SK-N-SH (cell line): ENCODE measurements around the gene CNTD1. TPM values are rescaled to one million over a fixed set of nuclear protein-coding genes. Genes with fewer than 3 reads are reported as not detected.

Experiments
- CTCF ChIA-PET: fragments of 300-600, 350-600 bp; formaldehyde crosslinking; extraction: SDS; loops from one replicate; lab custom pipeline; 2021; lab: Yijun Ruan, JAX
- POLR2A ChIA-PET: fragments of 350-600 bp; sonication (Branson Sonifier 250); formaldehyde crosslinking; extraction: SDS; loops from one replicate; lab custom pipeline; 2020; ENCODE audit warnings: antibody characterized with exemption, inconsistent platforms; lab: Yijun Ruan, JAX
- DNase-seq: peaks from one replicate; pipeline ENCODE4 v3.0.0; 2012
- H2AFZ ChIP-seq: fragments of 200-600 bp; sonication (generic); 2 replicates; pipeline ENCODE4 v1.8.1; 2016; ENCODE audit warnings: antibody characterized with exemption, mild to moderate bottlenecking, low read depth
- H3F3A ChIP-seq: fragments of 200-600 bp; sonication (generic); replicated peaks from 2 replicates; pipeline ENCODE3; 2016; ENCODE audit warnings: antibody characterized with exemption, mild to moderate bottlenecking; ENCODE audit not compliant: insufficient read depth
- H3K27ac ChIP-seq, 2 experiments: fragments of 200-500 bp in 1 of 2; fragments of 200-600 bp in 1 of 2; sonication (Bioruptor generic) in 1 of 2; sonication (generic), shearing (Covaris generic) in 1 of 2; 2 replicates each; pipeline versions ENCODE4 v1.5.1 to v1.6.1; 2014 to 2016; ENCODE audit warnings: low read depth in 2 of 2, inconsistent platforms in 1 of 2, low read length in 1 of 2, mild to moderate bottlenecking in 1 of 2, mixed read lengths in 1 of 2
- H3K27me3 ChIP-seq: fragments of 200-600 bp; sonication (generic), shearing (Covaris generic); 2 replicates; pipeline ENCODE4 v1.6.1; 2016; ENCODE audit warnings: mixed run types; ENCODE audit not compliant: insufficient read depth
- H3K36me3 ChIP-seq, 2 experiments: fragments of 200-500 bp in 1 of 2; fragments of 200-600 bp in 1 of 2; sonication (Bioruptor generic) in 1 of 2; sonication (generic) in 1 of 2; replicated peaks in 1 of 2; 2 replicates each; pipeline versions ENCODE3 to v1.5.1; 2014 to 2016; ENCODE audit warnings: low read length in 1 of 2, mild to moderate bottlenecking in 1 of 2; ENCODE audit not compliant: insufficient read depth in 2 of 2, control insufficient read depth in 1 of 2
- H3K4me1 ChIP-seq, 2 experiments: fragments of 200-500 bp in 1 of 2; fragments of 200-600 bp in 1 of 2; sonication (Bioruptor generic) in 1 of 2; sonication (generic), shearing (Covaris generic) in 1 of 2; 2 replicates each; pipeline versions ENCODE4 v1.5.1 to v1.6.1; 2014 to 2016; ENCODE audit warnings: low read depth in 1 of 2, low read length in 1 of 2, mixed run types in 1 of 2; ENCODE audit not compliant: insufficient read depth in 2 of 2, control insufficient read depth in 1 of 2
- H3K4me2 ChIP-seq: fragments of 200-600 bp; sonication (generic), shearing (Covaris generic); 2 replicates; pipeline ENCODE4 v1.6.1; 2017; ENCODE audit warnings: mixed run types
- H3K4me3 ChIP-seq, 2 experiments: fragments of 200-500 bp in 1 of 2; fragments of 200-600 bp in 1 of 2; sonication (Bioruptor generic) in 1 of 2; sonication (generic), shearing (Covaris generic) in 1 of 2; 2 replicates each; pipeline versions ENCODE4 v1.5.1 to v1.8.1; 2014 to 2016; ENCODE audit warnings: low read depth in 2 of 2, inconsistent platforms in 1 of 2, low read length in 1 of 2, mild to moderate bottlenecking in 1 of 2, mixed read lengths in 1 of 2, moderate library complexity in 1 of 2
- H3K79me2 ChIP-seq: fragments of 200-600 bp; sonication (generic); 2 replicates; pipeline ENCODE4 v1.8.1; 2017; ENCODE audit warnings: mild to moderate bottlenecking; ENCODE audit not compliant: insufficient read depth
- H3K9ac ChIP-seq: fragments of 200-600 bp; sonication (generic); 2 replicates; pipeline ENCODE4 v1.6.1; 2017; ENCODE audit warnings: mixed run types
- H3K9me2 ChIP-seq: fragments of 200-600 bp; sonication (generic); 2 replicates; pipeline ENCODE4 v1.6.1; 2017; ENCODE audit warnings: mixed run types
- H3K9me3 ChIP-seq: fragments of 200-600 bp; sonication (generic); 2 replicates; pipeline ENCODE4 v1.6.1; 2017; ENCODE audit warnings: mixed run types, mild to moderate bottlenecking, moderate library complexity
- H4K20me1 ChIP-seq: fragments of 200-600 bp; sonication (generic); 2 replicates; pipeline ENCODE4 v1.6.1; 2017; ENCODE audit warnings: mild to moderate bottlenecking, mixed run types; ENCODE audit not compliant: insufficient read depth
- EZH2phosphoT487 ChIP-seq: fragments of 200-600 bp; sonication (generic); IDR thresholded peaks from 2 replicates; pipeline ENCODE4 v1.6.1; 2017; ENCODE audit warnings: low read depth, mixed run types, mild to moderate bottlenecking, antibody characterized with exemption, moderate library complexity, borderline replicate concordance
- FOSL2 ChIP-seq: IDR thresholded peaks from 2 replicates; pipeline ENCODE4 v1.4.0; 2012; ENCODE audit warnings: low read depth, mild to moderate bottlenecking, moderate library complexity, borderline replicate concordance
- JUND ChIP-seq: IDR thresholded peaks from 2 replicates; pipeline ENCODE4 v1.4.0; 2012
- NRF1 ChIP-seq: IDR thresholded peaks from 2 replicates; pipeline ENCODE4 v1.6.1; 2012; ENCODE audit warnings: low read depth, mild to moderate bottlenecking, low read length
- POLR2AphosphoS5 ChIP-seq: IDR thresholded peaks from 2 replicates; pipeline ENCODE4 v1.6.1; 2012; ENCODE audit warnings: low read depth, low read length
- RCOR1 ChIP-seq: fragments of 150-350 bp; IDR thresholded peaks from 2 replicates; pipeline ENCODE4 v1.6.1; 2017; ENCODE audit warnings: antibody characterized with exemption, low read length
- RFX5 ChIP-seq: IDR thresholded peaks from 2 replicates; pipeline ENCODE4 v1.6.1; 2012; ENCODE audit warnings: mild to moderate bottlenecking, improper control_type of control experiment, low read length
- TAF1 ChIP-seq: IDR thresholded peaks from 2 replicates; pipeline ENCODE4 v1.6.1; 2012; ENCODE audit warnings: low read depth, mild to moderate bottlenecking, low read length, moderate library complexity, borderline replicate concordance
- TCF12 ChIP-seq: IDR thresholded peaks from 2 replicates; pipeline ENCODE4 v1.4.0; 2012
- YY1 ChIP-seq: IDR thresholded peaks from 2 replicates; pipeline ENCODE4 v1.4.0; 2012; ENCODE audit warnings: low read depth, mild to moderate bottlenecking
- WGBS: methylation state at CpG from one replicate; pipeline ENCODE4 v1.1.6; 2017; ENCODE audit warnings: low lambda C conversion rate; 5-methylcytosine and 5-hydroxymethylcytosine counted together
- polyA plus RNA-seq, 3 experiments: library from polyadenylated mRNA; depleted of rRNA; stranded (reverse); fragments of >200 nt; gene quantifications; 2 replicates each; pipeline ENCODE4 v1.2.3, GENCODE V29; 2012
- TF ChIP-seq, protein P1 (sequence below): fragments of 150-350 bp; IDR thresholded peaks from 2 replicates; pipeline ENCODE4 v1.6.1; 2017; ENCODE audit warnings: antibody characterized with exemption, low read length, low read depth, borderline replicate concordance
- TF ChIP-seq, protein P2 (sequence below): IDR thresholded peaks from 2 replicates; pipeline ENCODE4 v1.4.0; 2012; ENCODE audit warnings: low read depth, borderline replicate concordance
- TF ChIP-seq, protein P3 (sequence below): IDR thresholded peaks from 2 replicates; pipeline ENCODE4; 2012
- TF ChIP-seq, protein P4 (sequence below): IDR thresholded peaks from 2 replicates; pipeline ENCODE4 v1.6.1; 2012; ENCODE audit warnings: mild to moderate bottlenecking, low read depth, low read length, moderate library complexity
- TF ChIP-seq, protein P5 (sequence below): IDR thresholded peaks from 2 replicates; pipeline ENCODE4 v1.4.0; 2012; ENCODE audit warnings: low read depth

CNTD1 gene
- polyA plus RNA-seq, 1 of the 3 experiments (the other 2 are of a cell fraction) = not detected

DNA sequence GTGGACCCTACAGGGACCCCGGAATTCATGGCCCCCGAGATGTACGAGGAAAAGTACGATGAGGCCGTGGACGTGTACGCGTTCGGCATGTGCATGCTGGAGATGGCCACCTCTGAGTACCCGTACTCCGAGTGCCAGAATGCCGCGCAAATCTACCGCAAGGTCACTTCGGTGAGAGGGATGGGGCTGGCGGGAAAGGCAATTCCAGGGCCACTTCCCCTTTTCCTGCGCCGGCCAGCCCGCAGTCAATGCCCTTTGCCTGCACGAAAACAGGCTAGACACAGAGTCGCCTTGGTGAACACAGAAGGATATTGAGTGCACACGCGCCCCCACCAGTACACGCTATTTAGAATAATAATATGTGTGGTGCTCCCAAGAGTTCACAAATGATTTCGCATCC lies 14.3 kb upstream of the CNTD1 start:
- Histone ChIP-seq H3F3A (peaks cover 9% of the 10 kb centered on the region), H3K9me2 (no peaks in the 10 kb centered on the region), H3K9ac (no peak overlapping the region), H4K20me1 (no peaks in the 10 kb centered on the region), H3K27me3 (no peaks in the 10 kb centered on the region), H3K4me3 (no peak overlapping the region), H2AFZ (no peak overlapping the region), H3K27ac (0 out of 4 replicates have a peak overlapping the region, but pooled peaks of 1 of the 2 experiments have one; percentile 58), H3K4me2 (peak overlapping the region; percentile 98; the same call in 1 of the 2 replicates), H3K4me1 (peaks cover 14% of the 10 kb centered on the region in 2 experiments; a peak in 3 of 4 replicates), H3K79me2 (peaks cover 49% of the 10 kb centered on the region), H3K9me3 (no peaks in the 10 kb centered on the region), H3K36me3 (peaks cover 7 to 9% of the 10 kb centered on the region in 2 experiments)
- POLR2A ChIA-PET = no interaction called here
- TF ChIP-seq JUND = no peak
- no peak for TF ChIP-seq RFX5
- TF ChIP-seq EZH2phosphoT487 = no peak
- TF ChIP-seq POLR2AphosphoS5 = no peak
- TF ChIP-seq, protein P1, sequence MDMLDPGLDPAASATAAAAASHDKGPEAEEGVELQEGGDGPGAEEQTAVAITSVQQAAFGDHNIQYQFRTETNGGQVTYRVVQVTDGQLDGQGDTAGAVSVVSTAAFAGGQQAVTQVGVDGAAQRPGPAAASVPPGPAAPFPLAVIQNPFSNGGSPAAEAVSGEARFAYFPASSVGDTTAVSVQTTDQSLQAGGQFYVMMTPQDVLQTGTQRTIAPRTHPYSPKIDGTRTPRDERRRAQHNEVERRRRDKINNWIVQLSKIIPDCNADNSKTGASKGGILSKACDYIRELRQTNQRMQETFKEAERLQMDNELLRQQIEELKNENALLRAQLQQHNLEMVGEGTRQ = no peak
- no peak for TF ChIP-seq TAF1
- no peak for TF ChIP-seq NRF1
- TF ChIP-seq, protein P2, sequence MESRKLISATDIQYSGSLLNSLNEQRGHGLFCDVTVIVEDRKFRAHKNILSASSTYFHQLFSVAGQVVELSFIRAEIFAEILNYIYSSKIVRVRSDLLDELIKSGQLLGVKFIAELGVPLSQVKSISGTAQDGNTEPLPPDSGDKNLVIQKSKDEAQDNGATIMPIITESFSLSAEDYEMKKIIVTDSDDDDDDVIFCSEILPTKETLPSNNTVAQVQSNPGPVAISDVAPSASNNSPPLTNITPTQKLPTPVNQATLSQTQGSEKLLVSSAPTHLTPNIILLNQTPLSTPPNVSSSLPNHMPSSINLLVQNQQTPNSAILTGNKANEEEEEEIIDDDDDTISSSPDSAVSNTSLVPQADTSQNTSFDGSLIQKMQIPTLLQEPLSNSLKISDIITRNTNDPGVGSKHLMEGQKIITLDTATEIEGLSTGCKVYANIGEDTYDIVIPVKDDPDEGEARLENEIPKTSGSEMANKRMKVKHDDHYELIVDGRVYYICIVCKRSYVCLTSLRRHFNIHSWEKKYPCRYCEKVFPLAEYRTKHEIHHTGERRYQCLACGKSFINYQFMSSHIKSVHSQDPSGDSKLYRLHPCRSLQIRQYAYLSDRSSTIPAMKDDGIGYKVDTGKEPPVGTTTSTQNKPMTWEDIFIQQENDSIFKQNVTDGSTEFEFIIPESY = no peak
- TF ChIP-seq TCF12 = no peak
- TF ChIP-seq, protein P3, sequence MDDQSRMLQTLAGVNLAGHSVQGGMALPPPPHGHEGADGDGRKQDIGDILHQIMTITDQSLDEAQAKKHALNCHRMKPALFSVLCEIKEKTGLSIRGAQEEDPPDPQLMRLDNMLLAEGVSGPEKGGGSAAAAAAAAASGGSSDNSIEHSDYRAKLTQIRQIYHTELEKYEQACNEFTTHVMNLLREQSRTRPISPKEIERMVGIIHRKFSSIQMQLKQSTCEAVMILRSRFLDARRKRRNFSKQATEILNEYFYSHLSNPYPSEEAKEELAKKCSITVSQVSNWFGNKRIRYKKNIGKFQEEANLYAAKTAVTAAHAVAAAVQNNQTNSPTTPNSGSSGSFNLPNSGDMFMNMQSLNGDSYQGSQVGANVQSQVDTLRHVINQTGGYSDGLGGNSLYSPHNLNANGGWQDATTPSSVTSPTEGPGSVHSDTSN = no peak
- TF ChIP-seq YY1 = no peak
- TF ChIP-seq, protein P4, sequence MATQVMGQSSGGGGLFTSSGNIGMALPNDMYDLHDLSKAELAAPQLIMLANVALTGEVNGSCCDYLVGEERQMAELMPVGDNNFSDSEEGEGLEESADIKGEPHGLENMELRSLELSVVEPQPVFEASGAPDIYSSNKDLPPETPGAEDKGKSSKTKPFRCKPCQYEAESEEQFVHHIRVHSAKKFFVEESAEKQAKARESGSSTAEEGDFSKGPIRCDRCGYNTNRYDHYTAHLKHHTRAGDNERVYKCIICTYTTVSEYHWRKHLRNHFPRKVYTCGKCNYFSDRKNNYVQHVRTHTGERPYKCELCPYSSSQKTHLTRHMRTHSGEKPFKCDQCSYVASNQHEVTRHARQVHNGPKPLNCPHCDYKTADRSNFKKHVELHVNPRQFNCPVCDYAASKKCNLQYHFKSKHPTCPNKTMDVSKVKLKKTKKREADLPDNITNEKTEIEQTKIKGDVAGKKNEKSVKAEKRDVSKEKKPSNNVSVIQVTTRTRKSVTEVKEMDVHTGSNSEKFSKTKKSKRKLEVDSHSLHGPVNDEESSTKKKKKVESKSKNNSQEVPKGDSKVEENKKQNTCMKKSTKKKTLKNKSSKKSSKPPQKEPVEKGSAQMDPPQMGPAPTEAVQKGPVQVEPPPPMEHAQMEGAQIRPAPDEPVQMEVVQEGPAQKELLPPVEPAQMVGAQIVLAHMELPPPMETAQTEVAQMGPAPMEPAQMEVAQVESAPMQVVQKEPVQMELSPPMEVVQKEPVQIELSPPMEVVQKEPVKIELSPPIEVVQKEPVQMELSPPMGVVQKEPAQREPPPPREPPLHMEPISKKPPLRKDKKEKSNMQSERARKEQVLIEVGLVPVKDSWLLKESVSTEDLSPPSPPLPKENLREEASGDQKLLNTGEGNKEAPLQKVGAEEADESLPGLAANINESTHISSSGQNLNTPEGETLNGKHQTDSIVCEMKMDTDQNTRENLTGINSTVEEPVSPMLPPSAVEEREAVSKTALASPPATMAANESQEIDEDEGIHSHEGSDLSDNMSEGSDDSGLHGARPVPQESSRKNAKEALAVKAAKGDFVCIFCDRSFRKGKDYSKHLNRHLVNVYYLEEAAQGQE = no peak
- TF ChIP-seq RCOR1 = no peak
- TF ChIP-seq, protein P5, sequence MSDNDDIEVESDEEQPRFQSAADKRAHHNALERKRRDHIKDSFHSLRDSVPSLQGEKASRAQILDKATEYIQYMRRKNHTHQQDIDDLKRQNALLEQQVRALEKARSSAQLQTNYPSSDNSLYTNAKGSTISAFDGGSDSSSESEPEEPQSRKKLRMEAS = no peak
- no peak for TF ChIP-seq FOSL2
- 88% methylated on average over 25 of the region's 25 CpGs for WGBS
- DNase-seq = no peak
- CTCF ChIA-PET = no interaction called here
